Breast epithelium (tissue), 3 donors: ENCODE data around the gene MAT2B.

Experiments used
- CTCF ChIP-seq, 3 donors: fragments of 450-650 bp; IDR thresholded peaks; one replicate each; pipeline ENCODE4 v1.5.1; 2016 to 2017; ENCODE audit warnings: antibody characterized with exemption in 3 of 3, mild to moderate bottlenecking in 3 of 3, moderate library complexity in 3 of 3
- POLR2A ChIP-seq: fragments of 450-650 bp; IDR thresholded peaks from one replicate; pipeline ENCODE4 v1.6.1; 2016; ENCODE audit warnings: antibody characterized with exemption, mild to moderate bottlenecking, moderate library complexity

GRCh38 chr5:163460562-163461171 lies 44.8 kb upstream of the MAT2B start, which contains the start of gene HMMR:
- TF ChIP-seq CTCF (IDR thresholded peaks at IDR 0.05) (no peak), POLR2A (no peak)
